ENCODE measurements around the gene ADD1.

The ADD1 gene

GRCh38 chr4:2837110-2837903, 6.3 kb upstream of the ADD1 start:
- DNase-seq, result no peak

GRCh38 chr4:2837904-2838496, 5.6 kb upstream of the ADD1 start:
- no peak for DNase-seq

GRCh38 chr4:2839060-2839459, 4.6 kb upstream of the ADD1 start:
- no peak for DNase-seq

GRCh38 chr4:2842687-2843262, 869 bp upstream of the ADD1 start:
- DNase-seq, result no peak

- DNase-seq, result no peak
Observed at GRCh38 chr4:2843941-2844584, 419 bp downstream of the ADD1 start.

GRCh38 chr4:2846172-2846571, 2.5 kb downstream of the ADD1 start:
- DNase-seq, result no peak

GRCh38 chr4:2847302-2847871, 3.7 kb downstream of the ADD1 start:
- no peak for DNase-seq

- DNase-seq, result no peak
Observed at GRCh38 chr4:2848449-2848848, 4.8 kb downstream of the ADD1 start.

- no peak for DNase-seq
Observed at GRCh38 chr4:2849267-2850152, 5.9 kb downstream of the ADD1 start.

- DNase-seq, result no peak
Observed at GRCh38 chr4:2850966-2851798, 7.5 kb downstream of the ADD1 start.

GRCh38 chr4:2852481-2852921, 8.9 kb downstream of the ADD1 start:
- no peak for DNase-seq

GRCh38 chr4:2855584-2855983, 11.9 kb downstream of the ADD1 start:
- DNase-seq, result no peak

GRCh38 chr4:2856266-2856665, 12.6 kb downstream of the ADD1 start:
- no peak for DNase-seq

GRCh38 chr4:2857349-2857927, 13.8 kb downstream of the ADD1 start:
- no peak for DNase-seq

GRCh38 chr4:2858451-2859217, 15.0 kb downstream of the ADD1 start:
- no peak for DNase-seq

- no peak for DNase-seq
Observed at GRCh38 chr4:2859514-2859913, 15.9 kb downstream of the ADD1 start.

- DNase-seq, result no peak
Observed at GRCh38 chr4:2860391-2861348, 17.0 kb downstream of the ADD1 start.

GRCh38 chr4:2861631-2862436, 18.2 kb downstream of the ADD1 start:
- DNase-seq, result no peak
